H9 (cell line): ENCODE results near the gene TCF4. TPM values are rescaled to one million over a fixed set of nuclear protein-coding genes. Genes with fewer than 3 reads are reported as not detected.

Experiments
- DNase-seq: peaks from one replicate; pipeline ENCODE4 v3.0.0-alpha.2; 2017
- H2AFZ ChIP-seq: one replicate; pipeline ENCODE4 v1.6.1; 2013; ENCODE audit warnings: mild to moderate bottlenecking, low read length, control low read depth, moderate library complexity
- H2AK5ac ChIP-seq: 2 replicates; pipeline ENCODE4 v1.6.1; 2013; ENCODE audit warnings: low read length, control low read depth, mixed read lengths; ENCODE audit not compliant: insufficient read length
- H2BK120ac ChIP-seq: one replicate; pipeline ENCODE4 v1.6.1; 2013; ENCODE audit warnings: low read depth, mild to moderate bottlenecking, low read length, control low read depth, inconsistent platforms; ENCODE audit not compliant: poor library complexity, severe bottlenecking
- H2BK12ac ChIP-seq: 2 replicates; pipeline ENCODE4 v1.6.1; 2013; ENCODE audit warnings: low read length, control low read depth, mixed read lengths, low read depth; ENCODE audit not compliant: insufficient read length
- H2BK15ac ChIP-seq: 2 replicates; pipeline ENCODE4 v1.6.1; 2013; ENCODE audit warnings: low read depth, low read length, control low read depth
- H2BK20ac ChIP-seq: one replicate; pipeline ENCODE4 v1.6.1; 2013; ENCODE audit warnings: low read depth, mild to moderate bottlenecking, low read length, control low read depth, inconsistent platforms; ENCODE audit not compliant: poor library complexity, severe bottlenecking
- H2BK5ac ChIP-seq: 2 replicates; pipeline ENCODE4 v1.6.1; 2013; ENCODE audit warnings: low read length, control low read depth, mixed read lengths; ENCODE audit not compliant: insufficient read length
- H3K14ac ChIP-seq: 2 replicates; pipeline ENCODE4 v1.6.1; 2013; ENCODE audit warnings: low read length, control low read depth; ENCODE audit not compliant: insufficient read depth
- H3K18ac ChIP-seq: 2 replicates; pipeline ENCODE4 v1.6.1; 2013; ENCODE audit warnings: low read depth, mild to moderate bottlenecking, mixed read lengths, low read length, control low read depth; ENCODE audit not compliant: insufficient read length
- H3K23ac ChIP-seq: 2 replicates; pipeline ENCODE4 v1.6.1; 2013; ENCODE audit warnings: low read length, control low read depth, mixed read lengths, low read depth; ENCODE audit not compliant: insufficient read length
- H3K23me2 ChIP-seq: 2 replicates; pipeline ENCODE4 v1.6.1; 2013; ENCODE audit warnings: low read depth, mild to moderate bottlenecking, mixed read lengths, low read length, control low read depth; ENCODE audit not compliant: insufficient read length, poor library complexity, severe bottlenecking
- H3K27ac ChIP-seq: 2 replicates; pipeline ENCODE4 v1.5.1; 2013; ENCODE audit warnings: low read length, control low read depth, mixed read lengths, low read depth; ENCODE audit not compliant: insufficient read length
- H3K27me3 ChIP-seq: 2 replicates; pipeline ENCODE4 v1.6.1; 2013; ENCODE audit warnings: low read length, control low read depth, inconsistent platforms; ENCODE audit not compliant: insufficient read depth
- H3K4ac ChIP-seq: 2 replicates; pipeline ENCODE4 v1.6.1; 2013; ENCODE audit warnings: low read depth, mild to moderate bottlenecking, control low read depth, inconsistent platforms, low read length, moderate library complexity
- H3K4me1 ChIP-seq: 2 replicates; pipeline ENCODE4 v1.6.1; 2013; ENCODE audit warnings: low read length, control low read depth, inconsistent platforms; ENCODE audit not compliant: insufficient read depth
- H3K4me2 ChIP-seq: 2 replicates; pipeline ENCODE4 v1.6.1; 2013; ENCODE audit warnings: low read length, control low read depth, mixed read lengths; ENCODE audit not compliant: insufficient read length, insufficient read depth
- H3K56ac ChIP-seq: 2 replicates; pipeline ENCODE4 v1.6.1; 2013; ENCODE audit warnings: low read depth, mild to moderate bottlenecking, mixed read lengths, low read length, control low read depth; ENCODE audit not compliant: insufficient read length
- H3K79me1 ChIP-seq: 2 replicates; pipeline ENCODE4 v1.6.1; 2013; ENCODE audit warnings: low read depth, mild to moderate bottlenecking, moderate library complexity, low read length, control low read depth, inconsistent platforms; ENCODE audit not compliant: insufficient read depth, poor library complexity, severe bottlenecking
- H3K79me2 ChIP-seq: 2 replicates; pipeline ENCODE4 v1.6.1; 2013; ENCODE audit warnings: low read length, control low read depth, inconsistent platforms; ENCODE audit not compliant: insufficient read depth
- H3K9ac ChIP-seq: 2 replicates; pipeline ENCODE4 v1.6.1; 2013; ENCODE audit warnings: low read length, control low read depth, mixed read lengths; ENCODE audit not compliant: insufficient read length; ENCODE audit errors: extremely low read depth
- H3K9me3 ChIP-seq: one replicate; pipeline ENCODE4 v1.6.1; 2013; ENCODE audit warnings: low read depth, low read length, inconsistent platforms; ENCODE audit not compliant: control insufficient read depth
- H3T11ph ChIP-seq: one replicate; pipeline ENCODE4 v1.6.1; 2013; ENCODE audit warnings: mild to moderate bottlenecking, low read length, control low read depth, inconsistent platforms
- H4K20me1 ChIP-seq: one replicate; pipeline ENCODE4 v1.6.1; 2013; ENCODE audit not compliant: control insufficient read depth, insufficient read length, insufficient read depth
- H4K5ac ChIP-seq: 2 replicates; pipeline ENCODE4 v1.6.1; 2013; ENCODE audit warnings: low read depth, mild to moderate bottlenecking, mixed read lengths, low read length, control low read depth; ENCODE audit not compliant: insufficient read length
- H4K8ac ChIP-seq: replicated peaks from 2 replicates; pipeline ENCODE4 v1.6.1; 2013; ENCODE audit warnings: low read length, control low read depth, mixed read lengths, low read depth; ENCODE audit not compliant: insufficient read length
- H4K91ac ChIP-seq: 2 replicates; pipeline ENCODE4 v1.6.1; 2013; ENCODE audit warnings: low read depth, mild to moderate bottlenecking, moderate library complexity, mixed read lengths, low read length, control low read depth; ENCODE audit not compliant: insufficient read length
- H3K27ac Mint-ChIP-seq, 3 experiments: 2 replicates in 2 of 3; 3 replicates in 1 of 3; pipeline ENCODE4 v1.8.0; 2020 to 2021; ENCODE audit warnings: mixed read lengths in 3 of 3, mild to moderate bottlenecking in 1 of 3, moderate library complexity in 1 of 3
- H3K27me3 Mint-ChIP-seq: 2 replicates; pipeline ENCODE4 v1.8.0; 2021; ENCODE audit warnings: low read depth, mild to moderate bottlenecking, moderate library complexity, mixed read lengths
- H3K36me3 Mint-ChIP-seq, 3 experiments: 2 replicates in 2 of 3; 3 replicates in 1 of 3; pipeline ENCODE4 v1.8.0; 2020 to 2021; ENCODE audit warnings: low read depth in 3 of 3, mixed read lengths in 3 of 3; ENCODE audit not compliant: insufficient read depth in 1 of 3
- H3K4me1 Mint-ChIP-seq, 2 experiments: 2 replicates each; pipeline ENCODE4 v1.8.0; 2020; ENCODE audit warnings: mixed read lengths in 2 of 2
- H3K4me3 Mint-ChIP-seq, 2 experiments: 2 replicates in 1 of 2; 3 replicates in 1 of 2; pipeline ENCODE4 v1.8.0; 2020 to 2021; ENCODE audit warnings: mild to moderate bottlenecking in 2 of 2, mixed read lengths in 2 of 2, moderate library complexity in 1 of 2
- H3K9me3 Mint-ChIP-seq, 2 experiments: 2 replicates in 1 of 2; 3 replicates in 1 of 2; pipeline ENCODE4 v1.8.0; 2020; ENCODE audit warnings: mild to moderate bottlenecking in 2 of 2, mixed read lengths in 2 of 2, moderate library complexity in 1 of 2
- WGBS: extraction: QIAGEN DNeasy Blood & Tissue Kit; methylation state at CpG from one replicate; pipeline ENCODE4 v1.1.7; 2013; ENCODE audit warnings: missing lambda C conversion rate, low lambda C conversion rate, mixed read lengths; ENCODE audit not compliant: insufficient read length; ENCODE audit errors: extremely low coverage; 5-methylcytosine and 5-hydroxymethylcytosine counted together
- total RNA-seq: library from RNA; stranded (reverse); gene quantifications from 2 replicates; pipeline ENCODE4 v1.2.1, GENCODE V29; 2021
- TF ChIP-seq, protein P1 (sequence below): fragments of 200-600 bp; sonication (generic); conservative IDR thresholded peaks from 3 replicates; pipeline ENCODE4 v1.8.0; 2021; ENCODE audit warnings: antibody characterized with exemption, mild to moderate bottlenecking

Gene TCF4
- total RNA-seq, 1 experiment from 2014 or later: 99.4 TPM

DNA sequence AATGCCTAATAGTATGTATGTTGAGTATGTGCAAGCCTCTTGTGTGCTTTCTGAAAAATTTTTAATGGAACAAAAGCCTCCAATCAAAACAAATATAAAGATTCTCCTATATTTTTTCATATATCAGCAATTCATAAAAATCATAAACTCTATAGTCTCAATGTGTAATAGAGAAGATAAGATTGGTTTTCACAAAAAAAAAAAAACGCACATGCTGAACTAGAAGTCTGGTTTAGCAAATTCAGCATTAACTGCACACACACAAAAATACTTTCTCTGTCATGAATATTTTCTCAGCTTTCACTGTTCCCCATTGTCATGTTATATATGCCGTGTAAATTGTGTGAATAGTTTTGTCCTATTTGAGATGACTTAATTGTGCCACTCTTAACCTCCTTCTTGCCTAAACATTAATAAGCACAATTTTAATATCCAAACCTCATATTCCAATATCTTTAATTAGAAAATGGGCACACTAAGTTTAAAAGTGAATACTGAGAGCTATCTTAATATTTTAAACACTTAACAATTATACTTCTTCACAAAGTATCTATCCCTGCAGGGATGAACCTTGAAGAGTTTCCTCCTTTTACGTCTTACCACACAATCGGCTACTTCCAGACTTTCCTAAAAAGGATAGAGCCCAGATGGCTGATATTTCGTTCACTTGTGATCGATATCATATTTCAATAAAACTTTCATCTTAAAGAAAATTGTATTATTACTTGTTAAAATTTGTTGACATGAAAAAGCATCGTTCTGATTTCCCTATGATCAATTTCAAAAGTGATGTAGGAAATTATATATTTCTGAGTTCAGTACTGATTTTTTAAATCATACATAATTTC is 242.7 kb downstream of the TCF4 start:
- Histone ChIP-seq H3K4me2 (no peak overlapping the region), H4K5ac (no peak overlapping the region), H3K9me3 (no peaks in the 10 kb centered on the region), H3K79me1 (no peaks in the 10 kb centered on the region), H3K27ac (no peak overlapping the region), H3K4ac (no peak overlapping the region), H2AFZ (no peak overlapping the region), H3K56ac (no peak overlapping the region), H3T11ph (no peak overlapping the region), H2BK12ac (no peak overlapping the region), H2BK5ac (no peak overlapping the region), H4K20me1 (no peaks in the 10 kb centered on the region), H3K18ac (no peak overlapping the region), H3K23ac (no peak overlapping the region), H3K79me2 (no peaks in the 10 kb centered on the region), H3K23me2 (no peaks in the 10 kb centered on the region), H4K91ac (no peak overlapping the region), H4K8ac (no peak overlapping the region), H2BK20ac (no peak overlapping the region), H3K4me1 (peaks cover 6% of the 10 kb centered on the region), H2BK120ac (no peak overlapping the region), H2BK15ac (no peak overlapping the region), H3K14ac (no peak overlapping the region), H2AK5ac (no peak overlapping the region), H3K27me3 (no peaks in the 10 kb centered on the region), H3K9ac (no peak overlapping the region)
- no CpG with 5 or more reads among the region's 7 CpGs for WGBS
- no peak for DNase-seq
- no peaks in the 10 kb centered on the region; a peak in 1 of 7 replicates for H3K36me3 Mint-ChIP-seq
- H3K4me1 Mint-ChIP-seq: peaks cover 45 to 62% of the 10 kb centered on the region in 2 experiments
- TF ChIP-seq, protein P1, sequence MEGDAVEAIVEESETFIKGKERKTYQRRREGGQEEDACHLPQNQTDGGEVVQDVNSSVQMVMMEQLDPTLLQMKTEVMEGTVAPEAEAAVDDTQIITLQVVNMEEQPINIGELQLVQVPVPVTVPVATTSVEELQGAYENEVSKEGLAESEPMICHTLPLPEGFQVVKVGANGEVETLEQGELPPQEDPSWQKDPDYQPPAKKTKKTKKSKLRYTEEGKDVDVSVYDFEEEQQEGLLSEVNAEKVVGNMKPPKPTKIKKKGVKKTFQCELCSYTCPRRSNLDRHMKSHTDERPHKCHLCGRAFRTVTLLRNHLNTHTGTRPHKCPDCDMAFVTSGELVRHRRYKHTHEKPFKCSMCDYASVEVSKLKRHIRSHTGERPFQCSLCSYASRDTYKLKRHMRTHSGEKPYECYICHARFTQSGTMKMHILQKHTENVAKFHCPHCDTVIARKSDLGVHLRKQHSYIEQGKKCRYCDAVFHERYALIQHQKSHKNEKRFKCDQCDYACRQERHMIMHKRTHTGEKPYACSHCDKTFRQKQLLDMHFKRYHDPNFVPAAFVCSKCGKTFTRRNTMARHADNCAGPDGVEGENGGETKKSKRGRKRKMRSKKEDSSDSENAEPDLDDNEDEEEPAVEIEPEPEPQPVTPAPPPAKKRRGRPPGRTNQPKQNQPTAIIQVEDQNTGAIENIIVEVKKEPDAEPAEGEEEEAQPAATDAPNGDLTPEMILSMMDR: no peak
- no peaks in the 10 kb centered on the region for H3K9me3 Mint-ChIP-seq
- no peak overlapping the region for H3K4me3 Mint-ChIP-seq
- no peaks in the 10 kb centered on the region for H3K27me3 Mint-ChIP-seq
- H3K27ac Mint-ChIP-seq: 0 out of 7 replicates have a peak overlapping the region, but pooled peaks of 1 of the 3 experiments have one; percentile 33
